Mononuclear cell (primary cell): ENCODE measurements around the gene ACE. TPM values are rescaled to one million over a fixed set of nuclear protein-coding genes. Genes with fewer than 3 reads are reported as not detected.

Experiments used
- H3K27me3 ChIP-seq: 2 replicates; pipeline ENCODE4 v1.6.0; 2011; ENCODE audit warnings: low read length, control low read depth; ENCODE audit not compliant: insufficient read depth
- H3K4me1 ChIP-seq: 2 replicates; pipeline ENCODE4 v1.5.1; 2011; ENCODE audit warnings: mild to moderate bottlenecking, low read length, control low read depth; ENCODE audit not compliant: insufficient read depth
- H3K4me3 ChIP-seq: 2 replicates; pipeline ENCODE4 v1.5.1; 2011; ENCODE audit warnings: mild to moderate bottlenecking, low read length, moderate library complexity
- H3K9me3 ChIP-seq: 2 replicates; pipeline ENCODE4 v1.5.1; 2011; ENCODE audit warnings: low read depth, mild to moderate bottlenecking, control low read depth, low read length
- total RNA-seq: library from RNA; depleted of rRNA; stranded (reverse); fragments of >200 nt; gene quantifications from one replicate; pipeline ENCODE4 v1.2.3, GENCODE V29; 2012

Gene ACE
- total RNA-seq, 1 donor: 1.3 TPM

DNA sequence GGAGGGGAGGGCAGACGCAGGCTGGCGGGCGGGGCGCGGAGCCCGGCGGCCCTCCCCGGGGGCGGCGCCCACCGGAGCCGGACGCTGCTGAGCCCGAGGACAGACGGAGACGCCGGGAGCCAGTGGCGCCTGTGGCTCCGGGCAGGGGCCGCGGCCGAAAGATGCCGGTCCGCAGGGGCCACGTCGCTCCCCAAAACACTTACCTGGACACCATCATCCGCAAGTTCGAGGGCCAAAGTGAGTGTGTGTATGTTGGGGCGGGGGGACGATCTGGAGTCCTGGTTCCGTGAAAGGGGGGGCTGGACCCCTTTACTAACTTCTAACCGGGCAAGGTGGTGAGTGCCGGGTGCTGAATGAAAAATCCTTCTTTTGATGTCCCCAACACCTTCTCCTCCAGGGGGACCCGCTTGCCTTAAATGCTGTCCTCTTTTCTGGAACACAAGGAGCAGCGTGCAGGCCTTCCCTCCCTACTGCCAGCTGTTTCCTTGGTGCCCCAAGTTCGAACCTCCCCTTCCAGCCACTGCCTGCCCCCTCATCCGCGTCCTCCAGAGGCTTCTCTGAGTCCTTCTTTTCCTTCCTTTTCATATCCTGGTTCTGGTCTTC lies 46.5 kb downstream of the ACE start, which contains the start of gene KCNH6:
KCNH6 (plus strand) TSS at position 106 of the 603 bp plus-strand sequence; CDS start at position 162, 56 bp downstream.
- Histone ChIP-seq H3K9me3 (no peaks in the 10 kb centered on the region), H3K27me3 (peaks cover 8% of the 10 kb centered on the region), H3K4me3 (no peak within 1 kb of the TSS), H3K4me1 (no peaks in the 10 kb centered on the region)

DNA sequence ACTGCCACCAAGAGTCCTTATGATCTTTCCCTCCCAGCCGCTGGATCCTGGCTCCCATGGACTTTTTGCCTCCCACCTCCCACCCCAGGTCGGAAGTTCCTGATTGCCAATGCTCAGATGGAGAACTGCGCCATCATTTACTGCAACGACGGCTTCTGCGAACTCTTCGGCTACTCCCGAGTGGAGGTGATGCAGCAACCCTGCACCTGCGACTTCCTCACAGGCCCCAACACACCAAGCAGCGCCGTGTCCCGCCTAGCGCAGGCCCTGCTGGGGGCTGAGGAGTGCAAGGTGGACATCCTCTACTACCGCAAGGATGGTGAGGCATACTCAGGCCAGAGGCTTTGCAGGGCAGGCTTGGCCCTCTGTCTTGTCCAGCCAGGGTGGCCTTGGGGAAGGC lies 47.2 kb downstream of the ACE start:
- Histone ChIP-seq H3K4me3 (no peak overlapping the region), H3K4me1 (no peaks in the 10 kb centered on the region), H3K27me3 (peaks cover 8% of the 10 kb centered on the region), H3K9me3 (no peaks in the 10 kb centered on the region)

DNA sequence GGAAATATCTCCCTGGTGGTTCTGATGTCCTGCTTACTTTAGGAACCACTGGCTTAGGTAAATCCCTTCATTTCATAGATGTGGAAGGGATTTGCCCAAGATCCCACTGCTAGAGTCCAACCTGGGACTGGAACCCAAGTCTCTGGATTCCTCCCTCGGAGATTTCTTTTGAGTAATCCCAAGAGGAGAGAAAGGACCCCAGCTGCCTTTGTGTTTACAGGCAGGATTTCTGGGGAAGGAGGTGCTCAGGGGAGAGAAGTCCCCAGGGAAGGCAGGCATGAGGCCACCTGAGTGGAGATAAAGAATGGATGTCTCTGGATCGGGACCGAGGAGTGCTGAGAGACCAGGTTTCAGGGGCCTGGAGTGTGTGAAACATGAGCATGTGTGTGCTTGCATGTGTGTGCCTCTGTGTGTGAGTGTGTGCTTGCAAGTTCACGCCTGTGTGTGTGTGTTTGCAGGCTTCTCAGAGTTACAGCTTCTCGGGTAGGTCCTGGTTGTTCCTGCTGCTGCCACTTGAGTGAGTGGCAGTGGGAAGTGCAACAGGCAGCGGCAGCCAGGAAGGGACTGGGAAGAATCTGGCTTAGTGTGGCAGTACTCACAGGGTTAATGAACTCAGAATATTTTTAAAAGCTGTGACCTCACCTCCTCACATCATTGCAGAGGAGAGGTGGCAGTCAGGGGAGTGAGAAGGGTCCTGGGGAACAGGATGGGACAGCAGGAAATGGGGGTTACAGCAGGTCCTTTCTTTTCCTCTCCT lies 48.5 kb downstream of the ACE start:
- Histone ChIP-seq H3K9me3 (no peaks in the 10 kb centered on the region), H3K4me1 (no peaks in the 10 kb centered on the region), H3K4me3 (no peak overlapping the region), H3K27me3 (peaks cover 8% of the 10 kb centered on the region)

DNA sequence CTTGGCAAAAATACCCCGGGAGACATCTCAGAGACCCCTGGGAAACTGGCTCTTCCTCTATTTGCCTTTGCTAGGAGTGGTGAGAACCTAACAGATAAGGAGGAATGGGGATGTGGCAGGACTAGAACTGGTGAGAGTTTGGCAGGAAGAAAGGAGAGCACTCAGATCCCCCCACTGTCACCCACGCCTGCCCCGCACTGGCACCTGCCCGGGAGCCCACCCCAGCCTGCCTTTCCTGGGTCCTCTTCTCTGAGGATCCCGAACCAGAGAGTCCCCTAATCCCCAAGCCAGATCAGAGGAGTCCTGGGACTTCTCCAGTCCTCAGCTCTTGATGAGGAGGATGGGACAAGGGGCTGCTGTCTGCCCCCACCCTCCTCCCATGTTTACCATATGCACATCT lies 50.0 kb downstream of the ACE start:
- Histone ChIP-seq H3K27me3 (peaks cover 8% of the 10 kb centered on the region), H3K9me3 (no peaks in the 10 kb centered on the region), H3K4me3 (no peak overlapping the region), H3K4me1 (no peaks in the 10 kb centered on the region)

DNA sequence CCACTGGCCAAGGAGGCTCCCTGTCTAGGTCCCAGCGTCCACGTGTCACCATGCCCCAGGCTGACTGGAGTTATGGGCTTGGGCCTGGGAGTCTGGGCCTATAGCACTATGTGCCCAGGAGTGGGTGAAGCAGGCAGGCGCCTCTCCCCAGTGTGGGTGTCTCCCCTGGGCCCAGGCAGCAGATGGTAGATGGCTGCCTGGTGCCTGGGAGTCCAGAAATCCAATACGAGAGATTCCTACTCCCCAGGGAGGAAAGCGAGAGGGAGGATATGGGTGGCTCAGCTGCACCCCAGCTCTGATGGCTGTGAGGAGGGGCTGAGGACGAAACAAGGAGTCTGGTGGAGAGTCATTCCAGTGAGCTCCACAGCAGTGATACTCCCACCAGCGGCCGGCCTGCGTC lies 51.3 kb downstream of the ACE start:
- Histone ChIP-seq H3K9me3 (no peaks in the 10 kb centered on the region), H3K4me3 (no peak overlapping the region), H3K4me1 (no peaks in the 10 kb centered on the region), H3K27me3 (peaks cover 8% of the 10 kb centered on the region)

DNA sequence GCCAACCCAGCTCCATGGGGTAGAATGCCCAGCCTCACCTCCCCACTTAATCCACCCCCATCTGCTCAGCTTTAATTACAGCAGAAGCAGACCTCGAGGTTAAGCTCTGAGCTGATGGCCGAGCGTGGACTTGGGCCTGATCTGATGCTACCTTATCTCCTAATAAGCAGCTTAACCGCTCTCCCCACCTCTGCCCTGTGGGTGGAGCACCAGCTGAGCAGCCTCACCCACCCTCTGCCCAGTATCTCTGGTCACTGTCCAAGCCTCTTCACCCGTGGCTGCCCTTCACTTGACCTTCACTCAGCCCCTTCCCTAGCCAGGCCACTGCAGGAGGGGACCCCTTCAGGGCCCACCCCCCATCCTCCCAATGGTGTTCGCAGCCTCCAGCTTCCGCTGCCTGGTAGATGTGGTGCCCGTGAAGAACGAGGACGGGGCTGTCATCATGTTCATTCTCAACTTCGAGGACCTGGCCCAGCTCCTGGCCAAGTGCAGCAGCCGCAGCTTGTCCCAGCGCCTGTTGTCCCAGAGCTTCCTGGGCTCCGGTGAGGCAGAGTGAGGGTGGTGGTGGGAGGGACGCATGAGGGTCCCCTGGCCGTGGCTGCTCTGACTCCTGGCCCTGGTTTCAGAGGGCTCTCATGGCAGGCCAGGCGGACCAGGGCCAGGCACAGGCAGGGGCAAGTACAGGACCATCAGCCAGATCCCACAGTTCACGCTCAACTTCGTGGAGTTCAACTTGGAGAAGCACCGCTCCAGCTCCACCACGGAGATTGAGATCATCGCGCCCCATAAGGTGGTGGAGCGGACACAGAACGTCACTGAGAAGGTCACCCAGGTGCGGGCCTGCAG lies 53.1 kb downstream of the ACE start:
- Histone ChIP-seq H3K4me3 (no peak overlapping the region), H3K9me3 (no peaks in the 10 kb centered on the region), H3K27me3 (no peaks in the 10 kb centered on the region), H3K4me1 (no peaks in the 10 kb centered on the region)

DNA sequence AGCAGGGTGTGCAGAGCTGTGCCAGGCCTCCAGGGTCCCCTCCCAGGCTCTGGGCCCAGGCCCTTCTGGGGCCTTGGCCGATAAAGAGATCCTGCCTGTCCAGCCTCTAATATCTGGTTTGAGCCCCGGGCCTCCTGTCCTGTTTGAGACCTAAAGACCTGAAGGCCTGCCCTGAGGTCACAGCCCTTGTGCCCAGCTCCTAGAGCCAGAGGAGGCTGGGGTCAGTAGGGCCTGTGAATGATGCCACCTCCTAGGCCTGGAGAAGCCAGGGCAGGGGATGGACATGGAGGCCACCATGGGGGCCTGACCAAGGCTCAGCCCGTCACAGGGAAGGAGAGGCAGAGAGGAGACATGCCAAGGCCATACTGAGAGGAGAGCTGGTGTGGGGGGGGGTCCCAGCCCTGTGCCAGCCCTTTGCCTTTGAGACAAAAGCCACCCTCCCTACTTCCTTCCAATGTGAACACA lies 53.7 kb downstream of the ACE start:
- H3K4me1 ChIP-seq: no peaks in the 10 kb centered on the region
- H3K27me3 ChIP-seq: no peaks in the 10 kb centered on the region
- H3K4me3 ChIP-seq: no peak overlapping the region
- no peaks in the 10 kb centered on the region for H3K9me3 ChIP-seq

DNA sequence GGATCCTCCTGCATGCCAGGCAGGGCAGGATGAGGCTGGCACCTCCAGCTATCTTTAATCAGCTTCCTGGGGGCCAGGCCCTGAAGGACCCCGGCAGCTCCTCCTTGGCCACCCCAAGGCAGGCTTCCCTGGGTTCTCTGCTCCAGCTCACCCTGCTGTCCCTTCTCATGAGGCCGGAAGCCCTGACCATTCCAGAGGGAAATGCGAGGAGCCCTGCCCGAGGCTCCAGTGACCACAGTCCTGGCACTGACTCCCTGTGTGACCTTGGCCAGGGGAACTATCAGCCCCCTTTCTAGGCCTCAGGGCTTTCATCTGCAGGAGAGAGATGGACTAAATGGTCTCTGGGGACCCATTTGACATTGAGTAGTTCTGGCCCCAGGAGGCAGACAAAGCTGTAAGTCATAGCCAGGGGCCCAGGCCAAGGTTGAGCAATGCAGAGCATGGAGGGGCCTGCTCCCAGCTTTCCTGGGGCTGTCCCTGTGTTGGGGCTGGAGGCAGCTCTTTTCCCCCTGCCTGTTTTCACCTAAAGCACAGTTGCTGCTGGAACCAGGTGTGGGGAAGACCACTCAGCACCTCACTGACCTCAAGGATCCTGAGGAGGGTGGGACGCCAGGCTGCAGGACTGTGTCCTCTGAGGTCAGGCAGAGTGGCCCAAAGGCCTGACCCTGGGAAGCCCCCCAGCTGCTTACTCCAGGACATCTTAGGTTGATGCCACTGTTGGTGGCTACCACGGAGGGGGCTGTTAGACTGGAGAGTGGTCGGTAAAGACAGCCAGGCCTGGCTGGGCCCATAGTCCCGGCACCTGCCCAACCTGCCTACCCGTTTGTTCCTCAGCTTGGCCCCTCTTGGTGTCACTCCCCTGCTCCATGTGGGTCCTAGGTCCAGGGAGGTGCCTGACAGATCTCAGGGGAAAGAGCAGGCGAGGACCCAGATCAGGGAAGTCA lies 54.4 kb downstream of the ACE start:
- Histone ChIP-seq H3K9me3 (no peaks in the 10 kb centered on the region), H3K4me3 (no peak overlapping the region), H3K4me1 (no peaks in the 10 kb centered on the region), H3K27me3 (no peaks in the 10 kb centered on the region)

DNA sequence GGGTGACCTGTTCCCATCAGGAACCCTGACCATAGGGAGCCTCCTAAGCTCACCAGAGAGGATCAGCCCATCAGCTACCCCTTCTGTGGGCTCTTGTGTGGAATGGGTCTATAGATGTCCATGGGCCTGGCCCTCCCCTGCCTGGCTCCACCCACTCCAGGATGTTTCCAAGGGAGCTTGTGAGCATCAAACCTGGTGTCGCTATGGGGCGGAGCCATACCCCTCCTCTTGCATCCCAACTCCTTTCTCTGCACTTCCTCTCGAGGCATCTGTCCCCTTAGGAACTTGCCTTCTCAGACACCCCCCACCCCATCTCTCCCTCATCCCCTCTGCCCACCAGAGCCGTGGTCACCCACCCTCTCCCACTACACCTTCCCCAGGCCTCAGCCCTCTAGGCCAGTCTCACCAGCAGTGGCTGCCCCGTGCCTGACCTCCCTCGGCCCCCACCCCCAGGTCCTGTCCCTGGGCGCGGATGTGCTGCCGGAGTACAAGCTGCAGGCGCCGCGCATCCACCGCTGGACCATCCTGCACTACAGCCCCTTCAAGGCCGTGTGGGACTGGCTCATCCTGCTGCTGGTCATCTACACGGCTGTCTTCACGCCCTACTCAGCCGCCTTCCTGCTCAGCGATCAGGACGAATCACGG lies 56.7 kb downstream of the ACE start:
- Histone ChIP-seq H3K27me3 (peaks cover 8% of the 10 kb centered on the region), H3K4me3 (no peak overlapping the region), H3K9me3 (no peaks in the 10 kb centered on the region), H3K4me1 (peaks cover 5% of the 10 kb centered on the region)

DNA sequence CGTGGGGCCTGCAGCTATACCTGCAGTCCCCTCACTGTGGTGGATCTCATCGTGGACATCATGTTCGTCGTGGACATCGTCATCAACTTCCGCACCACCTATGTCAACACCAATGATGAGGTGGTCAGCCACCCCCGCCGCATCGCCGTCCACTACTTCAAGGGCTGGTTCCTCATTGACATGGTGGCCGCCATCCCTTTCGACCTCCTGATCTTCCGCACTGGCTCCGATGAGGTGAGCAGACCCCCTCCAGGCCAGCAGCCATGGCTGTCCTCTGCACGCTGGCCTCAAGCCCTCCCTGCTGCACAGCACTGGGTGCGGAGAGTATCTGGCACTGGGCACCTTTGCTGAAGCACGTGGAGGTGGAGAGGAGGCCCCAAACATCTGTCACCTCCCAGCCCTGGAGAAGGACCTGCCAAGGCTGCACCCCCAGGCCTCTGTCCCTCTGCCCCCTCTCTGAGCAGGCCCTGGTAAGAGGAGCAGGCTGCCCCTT lies 57.3 kb downstream of the ACE start:
- Histone ChIP-seq H3K27me3 (peaks cover 13% of the 10 kb centered on the region), H3K4me3 (no peak overlapping the region), H3K4me1 (peaks cover 6% of the 10 kb centered on the region), H3K9me3 (no peaks in the 10 kb centered on the region)

DNA sequence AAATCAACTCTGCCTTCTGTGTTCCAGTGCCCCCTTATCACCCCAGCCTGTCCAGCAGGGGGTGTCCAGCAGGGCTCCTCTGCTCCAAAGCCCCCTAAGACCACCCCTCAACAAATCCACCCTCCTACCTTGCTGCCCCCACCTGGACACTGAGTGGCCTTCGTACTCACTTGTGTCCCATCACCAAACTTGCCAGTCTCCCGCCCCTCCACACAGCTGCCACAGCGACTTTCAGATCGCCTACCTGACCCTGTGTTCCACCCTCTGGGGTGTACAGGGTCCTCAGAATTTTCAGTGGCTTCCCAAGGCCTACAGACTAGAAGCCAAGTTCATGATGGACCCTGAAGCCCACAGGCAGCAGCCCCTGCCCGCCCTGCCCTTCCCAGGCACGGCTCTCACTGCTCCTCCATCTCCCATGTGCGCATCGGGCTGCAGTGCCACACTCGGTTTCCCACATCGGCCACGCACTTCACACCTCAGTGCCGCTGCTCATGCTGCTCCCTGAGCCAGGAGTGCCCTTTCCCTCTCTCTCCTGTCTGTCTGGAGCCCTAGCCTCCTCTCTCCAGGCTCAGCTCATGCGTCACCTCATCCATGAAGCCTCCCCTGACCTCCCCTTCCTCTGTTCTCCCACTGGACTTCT lies 58.1 kb downstream of the ACE start:
- Histone ChIP-seq H3K4me3 (no peak overlapping the region), H3K4me1 (peaks cover 6% of the 10 kb centered on the region), H3K9me3 (no peaks in the 10 kb centered on the region), H3K27me3 (peaks cover 18% of the 10 kb centered on the region)

DNA sequence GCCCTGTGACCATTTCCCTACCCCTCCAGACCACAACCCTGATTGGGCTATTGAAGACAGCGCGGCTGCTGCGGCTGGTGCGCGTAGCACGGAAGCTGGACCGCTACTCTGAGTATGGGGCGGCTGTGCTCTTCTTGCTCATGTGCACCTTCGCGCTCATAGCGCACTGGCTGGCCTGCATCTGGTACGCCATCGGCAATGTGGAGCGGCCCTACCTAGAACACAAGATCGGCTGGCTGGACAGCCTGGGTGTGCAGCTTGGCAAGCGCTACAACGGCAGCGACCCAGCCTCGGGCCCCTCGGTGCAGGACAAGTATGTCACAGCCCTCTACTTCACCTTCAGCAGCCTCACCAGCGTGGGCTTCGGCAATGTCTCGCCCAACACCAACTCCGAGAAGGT lies 58.8 kb downstream of the ACE start:
- no peak overlapping the region for H3K4me3 ChIP-seq
- no peaks in the 10 kb centered on the region for H3K9me3 ChIP-seq
- peaks cover 18% of the 10 kb centered on the region for H3K27me3 ChIP-seq
- H3K4me1 ChIP-seq: peaks cover 6% of the 10 kb centered on the region

DNA sequence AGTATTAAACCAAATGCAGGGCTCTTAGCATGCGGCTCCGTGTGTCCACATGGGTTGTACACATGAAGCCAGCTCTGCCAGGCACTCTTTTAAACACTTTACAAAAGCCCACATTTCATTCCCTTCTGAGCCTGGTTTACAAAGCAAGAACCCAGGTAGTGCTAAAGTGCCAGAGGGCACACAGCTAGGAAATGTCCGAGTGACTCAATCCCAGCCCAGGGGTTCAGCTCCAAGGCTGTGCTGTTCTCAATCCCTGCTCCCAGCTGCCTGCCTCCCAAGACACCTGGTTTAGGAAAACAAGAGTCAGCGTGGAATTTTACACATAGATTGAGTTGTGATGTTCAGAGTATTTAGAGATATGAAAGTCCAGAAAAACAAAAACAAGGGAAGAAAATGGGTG lies 60.1 kb downstream of the ACE start:
- H3K4me3 ChIP-seq: no peak overlapping the region
- H3K4me1 ChIP-seq: peaks cover 6% of the 10 kb centered on the region
- no peaks in the 10 kb centered on the region for H3K9me3 ChIP-seq
- H3K27me3 ChIP-seq: peaks cover 18% of the 10 kb centered on the region
